NCI-H2107 treated with DMSO at 0.1 percent for 48 hours (cell line): ENCODE data around the gene PTCSC3.
"Not testable (repeated sequence)": the region's sequence is repeated elsewhere in the genome, so short reads cannot be mapped to it uniquely, and the experiment has no call there.

Experiments used
- DNase-seq: peaks from one replicate; lab custom pipeline; 2025; ENCODE audit not compliant: unreplicated experiment; lab: John Stamatoyannopoulos, UW

PTCSC3 gene

GRCh38 chr14:36174767-36175424 lies 1.6 kb downstream of the PTCSC3 start:
- no peak for DNase-seq

- no peak for DNase-seq
Measured at GRCh38 chr14:36173161-36173560, 3.4 kb downstream of the PTCSC3 start.

- DNase-seq, result no peak
Measured at GRCh38 chr14:36171607-36172006, 4.9 kb downstream of the PTCSC3 start.

- peak; percentile 96 for DNase-seq
Measured at GRCh38 chr14:36167431-36167830, 9.1 kb downstream of the PTCSC3 start.

GRCh38 chr14:36163451-36163850 lies 13.1 kb downstream of the PTCSC3 start:
- DNase-seq, result no peak

GRCh38 chr14:36162267-36162666 lies 14.3 kb downstream of the PTCSC3 start:
- DNase-seq, result no peak

- DNase-seq, result no peak
Measured at GRCh38 chr14:36161776-36162175, 14.7 kb downstream of the PTCSC3 start.

GRCh38 chr14:36151335-36151734 lies 25.2 kb downstream of the PTCSC3 start:
- no peak for DNase-seq

- DNase-seq, result no peak
Measured at GRCh38 chr14:36134038-36134437, 42.5 kb downstream of the PTCSC3 start.

GRCh38 chr14:36132826-36133225 lies 43.7 kb downstream of the PTCSC3 start:
- DNase-seq, result no peak

GRCh38 chr14:36130186-36130585 lies 46.3 kb downstream of the PTCSC3 start:
- DNase-seq, result no peak

GRCh38 chr14:36129181-36129580 lies 47.3 kb downstream of the PTCSC3 start:
- peak; percentile 95 for DNase-seq

- no peak for DNase-seq
Measured at GRCh38 chr14:36113341-36113740, 63.2 kb downstream of the PTCSC3 start.

GRCh38 chr14:36111822-36112583 lies 64.5 kb downstream of the PTCSC3 start:
- DNase-seq, result no peak

GRCh38 chr14:36105401-36105800 lies 71.1 kb downstream of the PTCSC3 start:
- DNase-seq, result peak; percentile 97

GRCh38 chr14:36104258-36104657 lies 72.3 kb downstream of the PTCSC3 start:
- not testable (repeated sequence) for DNase-seq

- DNase-seq, result no peak
Measured at GRCh38 chr14:36099619-36100018, 76.9 kb downstream of the PTCSC3 start.

- DNase-seq, result no peak
Measured at GRCh38 chr14:36097356-36097755, 79.2 kb downstream of the PTCSC3 start.

- no peak for DNase-seq
Measured at GRCh38 chr14:36096090-36096489, 80.4 kb downstream of the PTCSC3 start.

GRCh38 chr14:36094963-36095362 lies 81.6 kb downstream of the PTCSC3 start:
- DNase-seq, result no peak

GRCh38 chr14:36091096-36091495 lies 85.4 kb downstream of the PTCSC3 start:
- DNase-seq, result peak; percentile 39

GRCh38 chr14:36087411-36087810 lies 89.1 kb downstream of the PTCSC3 start:
- no peak for DNase-seq
